Ramos (cell line): ENCODE results near the gene PEX5L.

Experiments used
- in situ Hi-C: fragments of 300-500 bp; cut with MboI; formaldehyde crosslinking; loops from one replicate; pipeline ENCODE4 v1.14.3; 2022; ENCODE audit warnings: low sequenced_read_pairs; ENCODE audit not compliant: unreplicated experiment

The PEX5L gene

DNA sequence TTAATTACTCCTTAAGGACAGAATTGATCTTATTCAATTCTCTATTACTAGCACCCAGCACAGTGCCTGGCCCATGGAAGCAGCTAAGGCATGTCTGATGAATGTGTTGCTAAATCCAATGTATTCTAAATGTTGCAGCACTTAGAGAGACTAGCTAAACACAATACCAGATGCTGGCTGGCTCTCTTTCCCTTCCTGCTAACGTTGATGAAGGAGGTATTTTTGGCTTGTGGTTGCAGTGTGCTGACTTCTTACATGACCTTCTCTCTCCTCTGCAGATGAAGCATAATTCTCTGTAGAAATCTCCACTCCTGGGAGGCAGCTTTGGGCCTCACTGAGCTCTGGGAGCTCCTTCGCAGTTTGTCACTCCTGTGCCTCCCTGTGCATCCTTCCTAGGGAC is 183.6 kb downstream of the PEX5L start:
- in situ Hi-C loops = no loop called here

DNA sequence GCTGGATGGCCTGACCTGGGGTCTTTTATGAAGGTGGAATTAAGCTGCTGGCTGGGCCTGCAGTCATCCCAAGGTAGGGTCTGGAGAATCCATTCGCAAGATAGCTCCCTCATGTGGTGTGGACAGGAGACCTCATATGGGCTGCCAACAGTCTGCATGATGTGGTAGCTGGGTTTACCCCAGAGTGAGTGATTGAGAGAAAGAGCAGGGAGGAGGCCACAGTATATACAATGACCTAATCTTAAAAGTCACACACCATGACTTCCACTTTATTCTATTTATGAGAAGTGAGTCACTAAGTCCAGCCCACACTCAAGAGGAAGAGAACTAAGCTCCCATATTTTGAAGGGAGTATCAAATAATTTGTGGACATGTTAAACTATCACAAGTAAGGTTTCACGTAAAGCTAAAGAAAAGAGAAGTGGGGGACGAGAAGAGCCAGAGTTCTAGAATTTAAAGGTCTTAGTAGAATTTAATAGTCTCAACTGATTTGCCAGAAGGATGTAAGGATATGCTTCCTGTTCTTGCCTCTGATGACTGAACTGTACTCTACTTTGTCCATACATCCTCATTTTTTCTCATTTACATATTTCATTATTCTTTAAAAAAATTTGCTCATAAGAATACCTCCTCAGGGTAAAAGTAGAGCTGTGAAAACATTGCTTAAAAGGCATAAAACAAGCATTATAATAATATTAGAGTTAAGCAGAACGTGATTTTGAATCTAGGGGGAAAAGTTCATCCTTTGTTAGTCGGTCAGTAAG is 184.4 kb downstream of the PEX5L start:
- in situ Hi-C loops = no loop called here

DNA sequence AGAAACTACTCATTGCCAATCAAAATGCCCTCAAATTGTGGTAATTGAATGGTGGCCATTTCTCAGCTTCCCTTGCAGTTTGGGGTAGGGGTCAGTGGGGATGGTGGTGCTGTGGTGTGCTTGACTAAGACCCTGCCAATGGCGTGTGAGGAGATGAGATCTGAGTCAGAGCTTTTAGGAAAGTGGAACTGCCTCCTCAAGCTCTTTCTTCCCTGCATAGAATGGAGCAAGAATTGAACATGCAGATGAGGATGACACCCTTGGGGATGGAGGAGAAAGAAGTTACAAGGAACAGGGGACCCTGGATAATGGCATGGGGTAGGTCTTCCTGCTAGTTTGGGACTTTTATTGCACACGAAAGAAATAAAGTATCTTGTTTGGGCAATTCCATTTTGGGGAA is 188.0 kb downstream of the PEX5L start:
- in situ Hi-C loops = no loop called here

DNA sequence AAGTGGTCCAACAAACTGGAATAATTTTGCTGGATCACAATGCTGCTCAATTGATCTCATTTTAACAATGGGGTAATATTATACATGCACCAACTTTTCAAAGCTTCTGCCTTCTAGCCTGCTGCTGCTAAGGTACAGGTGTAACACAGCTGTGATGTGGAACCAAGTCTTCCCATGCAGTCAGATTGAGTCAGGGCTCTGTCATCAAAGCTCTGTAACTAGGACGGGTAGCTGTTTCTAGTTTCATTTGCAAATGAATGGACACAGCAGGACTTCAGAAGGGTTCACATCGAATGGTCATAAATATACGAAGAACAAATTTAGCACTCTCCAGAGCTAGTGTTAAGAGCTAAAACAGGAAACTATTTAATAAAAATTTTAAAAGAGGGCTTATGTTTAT is 194.7 kb downstream of the PEX5L start:
- in situ Hi-C loops = no loop called here

DNA sequence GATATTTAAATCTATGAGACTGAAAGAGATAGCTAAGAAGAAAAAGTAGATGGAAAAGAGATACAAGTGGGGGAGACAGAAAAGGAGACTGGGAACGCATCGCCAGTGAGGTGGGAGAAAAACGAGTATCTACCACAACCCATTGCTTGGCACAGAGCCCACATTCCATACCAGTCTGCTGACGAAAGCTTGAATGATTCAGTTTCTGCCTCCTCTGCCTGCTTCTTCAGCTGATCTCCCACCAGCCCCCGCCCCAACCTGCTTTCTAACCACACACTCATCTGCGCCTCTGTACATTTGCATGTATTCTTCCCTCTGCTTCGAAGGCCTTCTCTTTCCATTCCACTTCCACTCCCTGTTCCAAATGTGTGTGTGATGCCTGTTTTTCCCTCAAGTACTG is 195.8 kb downstream of the PEX5L start:
- in situ Hi-C loops = no loop called here

DNA sequence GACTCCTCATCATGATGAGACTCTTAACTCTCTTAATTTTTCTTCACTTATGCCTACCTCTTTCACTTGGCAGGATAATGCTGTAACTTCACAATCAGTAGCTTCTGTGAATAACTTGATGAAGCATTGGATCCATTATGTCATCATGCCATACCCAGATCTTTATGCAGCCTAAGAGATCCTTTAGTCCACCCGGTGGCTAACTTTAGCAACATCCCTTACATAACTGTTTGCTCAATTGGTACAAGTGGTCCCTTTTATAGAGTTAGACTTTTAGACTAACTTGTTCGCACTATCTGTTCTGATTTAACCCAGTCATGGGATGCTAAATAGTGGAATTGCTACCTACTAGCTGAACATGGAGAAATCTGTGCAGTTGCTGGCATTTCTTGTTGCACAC is 199.4 kb downstream of the PEX5L start:
- in situ Hi-C loops = no loop called here

DNA sequence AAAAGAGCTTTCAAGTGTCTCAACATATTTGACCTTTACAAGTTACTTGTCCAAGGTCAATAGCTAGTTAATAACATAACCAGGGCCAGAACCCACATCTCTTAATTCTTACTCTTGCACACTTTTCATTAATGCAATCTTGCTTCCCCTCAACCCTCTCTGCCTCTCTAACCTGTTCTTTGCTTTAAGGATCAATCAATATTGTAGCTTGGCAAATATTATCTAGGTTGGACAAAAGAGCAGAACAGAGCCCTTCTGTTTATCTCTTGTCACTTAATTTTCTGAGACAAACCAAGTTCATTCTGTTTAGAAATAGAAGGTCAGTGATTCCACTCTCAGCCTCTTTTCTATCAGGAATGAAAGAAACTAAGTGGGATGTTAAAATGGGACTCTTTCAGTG is 203.4 kb downstream of the PEX5L start:
- in situ Hi-C loops = no loop called here

DNA sequence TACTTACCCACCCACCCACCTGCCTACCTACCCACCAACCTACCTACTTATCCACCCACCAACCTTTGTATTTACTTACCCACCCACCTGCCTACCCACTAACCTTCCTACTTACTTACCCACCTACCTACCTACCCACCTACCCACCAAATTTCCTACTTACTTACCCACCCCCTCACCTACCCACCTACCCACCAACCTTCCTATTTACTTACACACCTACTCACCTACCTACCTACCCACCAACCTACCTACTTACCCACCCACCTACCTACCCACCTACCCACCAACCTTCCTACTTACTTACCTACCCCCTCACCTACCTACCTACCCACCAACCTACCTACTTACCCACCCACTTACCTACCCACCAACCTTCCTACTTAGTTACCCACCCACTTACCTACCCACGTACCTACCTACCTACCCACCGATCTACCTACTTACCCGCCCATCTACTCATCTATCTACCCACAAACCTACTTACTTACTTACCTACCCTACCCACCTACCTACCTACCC is 204.3 kb downstream of the PEX5L start:
- in situ Hi-C loops = no loop called here

DNA sequence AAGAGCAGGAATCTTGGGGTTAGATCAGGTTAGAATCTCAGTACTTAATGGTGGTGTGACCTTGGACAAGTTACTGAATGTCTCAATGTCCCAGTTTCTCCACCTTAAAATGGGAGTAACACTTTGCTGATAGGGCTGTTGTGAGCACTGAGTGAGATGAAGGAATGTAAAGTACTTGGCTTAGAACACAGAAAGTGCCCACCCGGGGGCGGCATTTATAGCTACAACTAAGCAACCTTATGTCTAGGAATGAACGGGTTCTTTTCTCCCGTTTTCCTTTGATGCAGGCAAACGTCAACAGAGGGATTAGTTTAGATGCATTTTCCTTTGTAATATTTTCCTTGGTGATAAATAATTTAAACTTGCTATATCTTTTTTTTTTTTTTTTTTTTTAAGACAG is 207.3 kb downstream of the PEX5L start:
- in situ Hi-C loops = no loop called here

DNA sequence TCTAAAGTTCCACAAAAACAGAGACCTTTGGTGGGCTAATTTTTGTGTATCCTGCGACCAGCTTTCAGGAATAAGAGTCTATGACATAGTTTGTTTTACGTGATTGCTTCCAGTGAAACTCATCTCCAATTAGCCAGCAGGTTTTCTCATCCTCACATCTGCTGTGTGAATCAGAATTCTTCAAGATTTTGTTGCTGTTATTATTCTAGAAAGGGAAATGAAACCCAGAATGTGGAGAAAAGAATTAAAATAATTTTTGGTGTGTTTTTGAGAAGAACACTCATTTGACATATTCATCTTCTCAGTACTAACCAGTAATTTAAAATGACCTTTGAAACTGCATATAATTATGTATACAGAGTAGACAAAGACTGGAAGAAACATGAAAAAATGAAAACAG is 208.0 kb downstream of the PEX5L start:
- in situ Hi-C loops = no loop called here

DNA sequence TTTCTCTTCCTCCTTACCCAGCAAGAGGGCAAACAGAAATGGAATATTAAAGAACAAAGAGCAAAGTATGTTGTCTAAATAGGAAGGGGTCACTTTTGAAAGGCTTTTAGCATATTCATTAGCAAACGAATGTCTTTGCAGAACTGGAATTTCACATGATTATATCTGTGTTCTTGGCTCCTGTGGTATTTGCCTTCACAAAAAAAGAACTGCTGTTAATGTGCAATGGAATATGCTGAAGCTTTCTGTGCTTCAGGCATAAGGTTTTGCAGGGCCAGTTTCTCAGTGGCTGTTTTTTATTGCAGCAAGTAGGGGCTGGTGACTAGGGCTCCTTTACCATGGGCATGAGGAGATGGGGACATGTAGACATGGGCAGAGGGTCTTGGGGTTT is 210.5 kb downstream of the PEX5L start:
- in situ Hi-C loops = no loop called here

DNA sequence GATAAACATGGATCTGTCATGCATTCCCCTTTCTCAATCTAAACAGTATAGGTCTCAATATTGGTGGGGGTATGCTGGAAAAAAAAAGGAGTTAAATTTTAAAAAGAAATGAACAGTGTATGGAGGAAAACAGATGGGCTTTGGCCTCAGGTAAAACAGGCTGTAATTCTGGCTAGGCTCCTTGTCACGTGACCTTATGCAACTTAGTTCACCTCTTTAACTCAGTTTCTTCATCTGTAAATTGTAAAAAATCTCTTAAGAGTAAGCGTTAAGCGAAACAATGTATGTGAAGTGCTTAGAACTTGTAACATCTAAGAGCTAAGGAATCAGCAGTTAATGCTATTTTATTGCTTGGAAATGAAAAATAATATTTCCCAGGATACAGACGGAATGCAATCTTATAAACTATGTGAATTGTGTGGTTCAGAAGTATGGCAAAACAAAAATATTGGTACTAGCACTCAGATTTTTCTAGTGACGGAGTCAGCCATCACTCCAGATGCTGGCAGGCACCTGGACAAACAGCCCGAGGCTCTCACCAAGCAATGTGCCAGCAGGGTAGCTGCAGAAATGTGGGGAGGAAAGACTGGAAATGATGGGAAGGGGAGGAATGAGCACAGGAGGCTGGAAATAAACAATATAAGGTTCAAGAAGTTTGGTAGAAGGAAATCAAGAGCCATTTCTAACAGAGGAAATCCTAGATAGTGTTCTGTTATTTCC is 211.1 kb downstream of the PEX5L start:
- in situ Hi-C loops = no loop called here

DNA sequence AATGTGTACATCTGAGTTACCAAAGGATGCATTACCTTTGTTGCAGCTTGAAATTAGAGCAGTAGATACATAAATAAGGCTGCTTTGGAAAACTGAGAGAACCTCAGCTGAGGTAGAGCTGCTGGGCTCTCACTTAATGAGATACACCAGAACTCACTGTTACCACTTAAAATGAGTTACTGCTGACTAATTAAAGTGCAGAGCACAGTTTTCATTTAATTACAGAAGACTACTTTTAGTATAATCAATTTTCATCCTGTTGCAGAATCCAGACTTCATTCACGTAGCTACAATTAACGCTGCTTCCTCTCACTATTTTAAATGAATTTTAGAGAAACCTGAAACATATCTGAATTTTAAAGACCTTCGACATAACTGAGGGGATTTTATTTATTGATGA is 214.4 kb downstream of the PEX5L start:
- in situ Hi-C loops = no loop called here

DNA sequence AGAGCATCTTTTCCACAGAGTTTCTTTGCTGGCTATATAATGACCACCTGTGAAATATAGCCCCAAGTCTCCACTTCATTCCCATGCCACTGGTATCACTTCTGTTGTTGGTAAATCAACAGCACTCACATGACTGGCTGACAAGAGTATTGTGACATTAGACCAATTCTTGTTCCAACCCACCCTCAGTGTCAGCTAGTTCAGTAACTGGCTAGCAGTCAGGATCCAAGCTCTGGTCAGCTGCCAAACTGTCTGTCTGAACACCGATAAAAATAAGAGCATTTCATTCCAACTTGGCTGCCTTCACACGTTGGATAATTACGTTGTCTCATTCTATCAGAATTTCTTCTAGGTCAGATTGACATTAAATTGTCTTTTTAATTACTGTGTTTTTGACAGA is 217.4 kb downstream of the PEX5L start:
- in situ Hi-C loops = no loop called here

DNA sequence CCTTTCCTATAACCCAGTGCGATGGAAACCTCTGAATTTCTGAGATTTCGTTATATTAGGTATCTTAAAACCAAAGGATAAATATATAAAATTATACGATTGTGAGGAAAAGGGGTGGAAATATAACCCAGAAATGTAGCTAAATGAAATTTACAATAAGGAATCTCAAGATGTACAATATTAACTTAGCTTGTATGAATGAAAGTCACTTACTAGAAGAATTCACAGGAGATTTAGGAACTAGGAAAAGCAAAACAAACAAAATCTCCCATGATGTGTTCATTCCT is 224.7 kb downstream of the PEX5L start:
- in situ Hi-C loops = no loop called here

DNA sequence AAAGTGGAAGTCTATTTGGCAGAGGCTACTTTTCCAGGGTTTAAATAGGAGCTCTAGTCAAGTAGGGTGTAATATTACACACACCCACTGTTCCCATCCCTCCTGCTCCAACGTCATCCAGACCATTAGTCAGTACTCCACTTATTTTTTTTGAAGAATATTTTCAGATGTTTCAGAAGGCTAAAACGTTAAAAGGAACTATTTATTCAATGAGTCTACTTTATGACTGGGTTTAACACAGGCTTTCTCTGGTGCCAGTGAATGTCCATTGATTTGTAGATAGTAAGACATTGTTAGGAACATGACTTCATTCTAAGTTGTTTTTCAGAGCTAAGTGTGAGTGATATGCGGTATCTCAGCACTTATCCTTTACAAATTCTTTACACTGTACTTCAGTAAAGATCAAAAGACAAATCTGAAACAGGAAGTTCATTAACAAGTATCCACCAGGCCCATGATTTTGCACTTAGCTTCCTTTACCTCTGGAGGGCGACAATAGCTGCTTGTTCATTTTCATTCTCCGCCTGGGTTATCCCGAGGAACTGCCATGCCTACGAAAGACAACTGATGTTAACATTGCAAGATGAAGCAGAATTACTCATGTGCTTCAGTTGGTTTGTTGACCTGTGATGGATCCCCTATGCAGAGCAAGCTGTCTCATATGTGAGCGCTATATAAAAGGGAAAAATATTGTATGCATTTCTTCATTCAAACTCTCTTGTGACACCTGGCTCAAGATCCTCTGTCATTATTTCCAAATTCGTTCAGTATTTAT is 225.2 kb downstream of the PEX5L start:
- in situ Hi-C loops = no loop called here

DNA sequence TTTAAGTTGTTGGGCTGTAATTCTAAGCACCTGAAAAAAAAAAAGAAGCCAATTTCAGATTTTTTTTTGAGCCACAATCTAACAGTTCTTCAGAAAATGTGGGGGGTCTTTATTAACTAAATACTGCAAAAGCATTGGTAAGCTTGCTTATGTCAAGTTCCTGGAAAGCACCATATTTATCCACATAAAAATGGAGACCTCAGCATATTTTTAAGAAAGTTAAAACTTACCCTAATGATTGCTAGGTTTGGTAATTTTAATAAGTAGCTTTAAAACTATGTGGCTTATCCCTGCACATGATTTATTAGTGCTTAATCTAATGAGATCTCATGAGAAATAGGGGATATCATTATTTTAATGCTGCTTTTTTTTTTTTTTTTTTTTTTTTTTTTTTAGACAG is 227.1 kb downstream of the PEX5L start:
- in situ Hi-C loops = no loop called here

DNA sequence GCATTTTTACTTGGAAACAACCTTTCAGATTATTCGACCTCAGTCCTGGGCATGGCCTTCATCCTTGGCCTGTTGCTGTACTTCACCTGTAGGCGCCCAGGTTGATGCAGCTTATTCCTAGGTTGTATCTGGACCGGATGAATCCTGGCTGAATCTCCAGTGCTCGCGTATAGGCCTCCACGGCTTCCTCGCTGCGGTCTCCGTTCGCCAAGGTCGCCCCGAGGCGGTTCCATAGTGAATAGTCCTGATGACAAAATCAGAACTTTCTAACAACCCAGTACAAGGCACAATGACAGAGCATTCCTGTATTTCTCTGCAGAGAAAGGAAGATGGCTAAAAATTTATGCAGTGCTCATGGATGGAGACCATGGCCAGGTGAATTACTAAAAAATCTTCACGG is 229.1 kb downstream of the PEX5L start:
- in situ Hi-C loops = no loop called here

DNA sequence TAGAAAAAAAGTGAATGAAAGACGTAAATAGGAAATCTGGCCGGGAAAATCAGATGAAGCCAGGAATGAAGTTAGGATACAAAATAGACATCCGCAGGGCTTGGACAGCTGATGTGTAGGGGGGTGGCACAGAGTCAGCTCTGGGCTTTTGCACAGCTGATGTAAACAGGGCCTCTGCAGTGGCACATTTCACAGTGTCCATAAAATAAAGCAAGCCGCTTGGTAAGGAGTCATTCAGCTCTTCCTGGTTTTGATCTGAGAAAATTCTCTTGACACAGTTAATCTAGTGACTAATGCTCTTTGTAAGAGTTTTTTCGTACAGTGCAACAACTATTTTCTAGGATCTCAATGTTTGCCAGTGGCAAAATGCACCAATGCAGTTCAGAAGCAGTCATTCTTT is 230.6 kb downstream of the PEX5L start:
- in situ Hi-C loops = no loop called here

DNA sequence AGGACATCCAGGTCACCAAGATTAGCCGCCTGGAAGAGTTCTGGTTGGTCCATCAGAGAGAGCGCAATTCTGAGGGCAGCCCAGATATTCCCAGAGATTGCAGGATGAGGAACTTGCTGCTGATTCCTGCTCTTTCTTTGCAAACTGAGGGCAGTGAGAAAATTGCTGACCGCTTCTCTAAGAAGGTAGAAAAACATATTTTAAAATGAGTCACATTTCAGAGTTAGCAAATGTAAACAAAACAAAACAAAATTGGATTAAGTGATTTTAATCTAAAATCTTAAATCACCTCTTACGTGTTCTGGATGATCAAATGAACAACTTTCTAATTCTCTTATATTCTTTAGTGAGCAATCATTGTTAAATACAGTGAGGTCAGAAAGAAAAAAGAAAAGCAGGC is 234.9 kb downstream of the PEX5L start:
- in situ Hi-C loops = no loop called here

DNA sequence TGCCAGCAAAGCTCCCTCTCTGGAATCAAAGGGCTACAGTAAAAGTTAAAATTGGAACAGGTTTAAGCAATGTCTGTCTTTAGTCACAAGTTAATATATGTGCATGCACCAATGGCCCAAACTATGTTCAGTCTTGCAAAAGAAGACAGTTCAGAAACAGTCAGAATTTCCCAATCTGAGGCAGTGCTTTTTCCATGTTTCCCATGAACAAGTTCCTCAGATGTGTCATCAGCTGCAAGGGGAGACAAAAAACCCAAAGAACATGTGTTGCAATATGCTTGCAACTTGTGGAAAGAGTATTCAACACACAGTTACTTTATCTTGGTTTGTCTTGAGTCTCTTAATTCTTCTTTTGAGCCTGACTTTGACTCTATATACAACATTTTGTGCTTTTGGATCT is 235.5 kb downstream of the PEX5L start:
- in situ Hi-C loops = no loop called here
